Mononuclear cell (primary cell): Measurements from ENCODE around the gene SRGAP3. TPM values are rescaled to one million over a fixed set of nuclear protein-coding genes. Genes with fewer than 3 reads are reported as not detected.

Source experiments
- H3K27me3 ChIP-seq: 2 replicates; pipeline ENCODE4 v1.6.0; 2011; ENCODE audit warnings: low read length, control low read depth; ENCODE audit not compliant: insufficient read depth
- H3K4me1 ChIP-seq: 2 replicates; pipeline ENCODE4 v1.5.1; 2011; ENCODE audit warnings: mild to moderate bottlenecking, low read length, control low read depth; ENCODE audit not compliant: insufficient read depth
- H3K4me3 ChIP-seq: 2 replicates; pipeline ENCODE4 v1.5.1; 2011; ENCODE audit warnings: mild to moderate bottlenecking, low read length, moderate library complexity
- H3K9me3 ChIP-seq: 2 replicates; pipeline ENCODE4 v1.5.1; 2011; ENCODE audit warnings: low read depth, mild to moderate bottlenecking, control low read depth, low read length
- total RNA-seq: library from RNA; depleted of rRNA; stranded (reverse); fragments of >200 nt; gene quantifications from one replicate; pipeline ENCODE4 v1.2.3, GENCODE V29; 2012

The SRGAP3 gene
- total RNA-seq, 1 donor, result 2.2 TPM

- no peaks in the 10 kb centered on the region for H3K27me3 ChIP-seq
- peaks cover 6% of the 10 kb centered on the region for H3K9me3 ChIP-seq
- H3K4me3 ChIP-seq, result no peak overlapping the region
- H3K4me1 ChIP-seq, result no peaks in the 10 kb centered on the region
Measured at GRCh38 chr3:9062570-9062969, 186.9 kb downstream of the SRGAP3 start.

DNA sequence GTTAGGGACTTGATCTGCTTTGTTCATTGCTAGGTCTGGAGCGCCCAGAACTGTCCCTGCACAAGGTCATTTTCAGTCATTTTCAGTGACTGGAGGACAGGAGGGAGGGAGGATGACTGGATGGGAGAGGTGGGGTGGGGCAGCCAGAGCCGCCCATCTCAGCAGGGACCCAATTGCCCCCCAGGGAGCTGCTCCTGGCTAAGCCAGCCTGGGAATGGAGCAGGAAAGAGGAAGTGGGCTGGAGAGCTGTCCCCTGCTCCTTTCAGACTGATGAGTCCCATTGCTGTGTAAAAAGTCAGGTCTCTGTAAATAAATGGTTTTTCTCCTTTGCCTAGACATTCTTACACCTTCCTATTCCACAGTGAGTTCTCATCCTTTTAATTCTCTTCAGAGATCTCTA is 187.8 kb downstream of the SRGAP3 start:
- H3K4me3 ChIP-seq, result no peak overlapping the region
- H3K4me1 ChIP-seq, result no peaks in the 10 kb centered on the region
- no peaks in the 10 kb centered on the region for H3K27me3 ChIP-seq
- peaks cover 6% of the 10 kb centered on the region for H3K9me3 ChIP-seq

- Histone ChIP-seq H3K4me3 (no peak overlapping the region), H3K9me3 (peaks cover 6% of the 10 kb centered on the region), H3K4me1 (no peaks in the 10 kb centered on the region), H3K27me3 (no peaks in the 10 kb centered on the region)
Measured at GRCh38 chr3:9059489-9060400, 189.7 kb downstream of the SRGAP3 start.

GRCh38 chr3:9056581-9056980 is 192.9 kb downstream of the SRGAP3 start:
- Histone ChIP-seq H3K4me1 (no peaks in the 10 kb centered on the region), H3K27me3 (no peaks in the 10 kb centered on the region), H3K4me3 (no peak overlapping the region), H3K9me3 (no peaks in the 10 kb centered on the region)

DNA sequence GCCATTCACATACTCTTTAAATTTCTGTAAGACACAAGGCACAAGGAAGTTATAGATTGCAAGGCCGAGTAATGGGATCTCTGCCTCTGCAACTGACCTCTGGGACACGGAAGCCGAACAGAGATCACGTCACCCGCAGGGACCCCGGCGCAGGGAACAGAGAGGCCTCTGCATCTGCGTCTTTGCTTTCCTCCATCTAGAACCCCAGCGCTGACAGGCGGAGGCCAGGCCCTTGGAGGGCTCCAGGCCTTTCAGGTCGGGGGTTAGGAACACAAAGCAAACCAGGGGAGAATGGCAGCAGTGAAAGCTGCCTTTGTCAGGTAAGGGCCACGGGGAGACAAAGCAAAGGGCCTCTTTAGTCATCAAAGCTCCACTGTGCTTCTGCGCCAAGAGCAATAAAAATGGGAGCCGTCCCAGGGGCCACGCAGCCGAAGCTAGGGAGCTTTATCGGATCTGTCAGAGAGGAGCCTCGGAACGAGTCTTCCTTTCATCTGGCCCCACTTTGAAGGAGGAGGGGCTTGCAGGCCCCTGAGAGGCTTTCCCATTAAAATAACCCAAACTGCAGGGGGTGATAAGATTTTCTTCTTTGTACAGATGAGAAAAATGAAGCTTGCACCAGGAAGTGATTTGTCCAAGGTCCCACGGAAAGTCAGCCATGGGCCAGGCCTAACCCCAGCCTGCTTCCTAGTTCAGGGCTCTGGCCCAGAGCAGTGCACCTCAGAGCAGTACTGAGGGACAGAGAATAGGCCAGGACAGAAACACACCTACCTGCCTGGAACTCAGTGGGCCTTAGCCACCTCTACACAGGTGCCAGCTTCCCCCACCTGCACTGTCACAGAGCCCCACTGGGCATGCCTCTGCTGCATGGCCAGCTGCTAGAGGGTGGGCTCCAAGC is 201.7 kb downstream of the SRGAP3 start:
- Histone ChIP-seq H3K9me3 (no peaks in the 10 kb centered on the region), H3K27me3 (no peaks in the 10 kb centered on the region), H3K4me1 (no peaks in the 10 kb centered on the region), H3K4me3 (no peak overlapping the region)

DNA sequence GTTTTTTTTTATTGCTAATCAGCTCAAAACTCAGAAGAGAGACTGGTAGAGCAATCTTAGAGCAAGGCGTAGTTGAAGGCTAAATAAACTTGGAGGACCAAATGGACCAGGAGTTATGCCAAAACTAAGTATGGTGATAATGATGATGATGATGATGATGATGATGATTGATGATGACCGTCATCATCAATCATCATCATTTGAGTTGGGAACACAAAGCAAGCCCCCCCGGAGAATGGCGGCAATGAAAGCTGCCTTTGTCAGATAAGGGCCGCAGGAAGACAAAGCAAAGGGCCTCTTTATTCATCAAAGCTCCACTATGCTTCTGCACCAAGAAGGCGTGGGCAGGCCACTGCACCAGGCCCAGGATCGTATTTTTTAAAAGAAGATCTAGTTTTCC is 204.1 kb downstream of the SRGAP3 start:
- Histone ChIP-seq H3K9me3 (no peaks in the 10 kb centered on the region), H3K4me1 (no peaks in the 10 kb centered on the region), H3K27me3 (no peaks in the 10 kb centered on the region), H3K4me3 (no peak overlapping the region)

GRCh38 chr3:9043063-9043462 is 206.4 kb downstream of the SRGAP3 start:
- Histone ChIP-seq H3K27me3 (no peaks in the 10 kb centered on the region), H3K4me1 (no peaks in the 10 kb centered on the region)

DNA sequence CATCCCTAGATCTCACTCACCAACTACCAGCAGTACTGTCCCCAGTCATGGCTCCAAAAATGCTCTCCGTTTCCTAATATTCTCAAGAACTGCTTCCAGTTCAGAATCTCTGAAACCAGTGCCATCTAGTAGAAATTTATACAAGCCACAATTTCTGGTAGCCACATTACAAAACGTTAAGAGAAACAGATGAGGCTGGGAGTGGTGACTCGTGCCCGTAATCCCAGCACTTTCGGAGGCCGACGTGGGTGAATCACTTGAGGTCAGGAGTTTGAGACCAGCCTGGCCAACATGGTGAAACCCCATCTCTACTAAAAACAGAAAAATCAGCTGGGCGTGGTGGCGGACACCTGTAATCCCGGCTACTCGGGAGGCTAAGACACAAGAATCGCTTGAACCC is 207.8 kb downstream of the SRGAP3 start:
- no peaks in the 10 kb centered on the region for H3K27me3 ChIP-seq
- peaks cover 12% of the 10 kb centered on the region for H3K4me1 ChIP-seq
- no peak overlapping the region for H3K4me3 ChIP-seq
- H3K9me3 ChIP-seq, result no peaks in the 10 kb centered on the region

More at GRCh38 chr3:9043063-9043462, 206.4 kb downstream of the SRGAP3 start:
- Histone ChIP-seq H3K4me3 (no peak overlapping the region), H3K9me3 (no peaks in the 10 kb centered on the region)

GRCh38 chr3:9040996-9041395 is 208.4 kb downstream of the SRGAP3 start:
- Histone ChIP-seq H3K27me3 (no peaks in the 10 kb centered on the region), H3K4me3 (no peak overlapping the region), H3K9me3 (no peaks in the 10 kb centered on the region), H3K4me1 (peaks cover 18% of the 10 kb centered on the region)

- peaks cover 26% of the 10 kb centered on the region for H3K4me1 ChIP-seq
- H3K27me3 ChIP-seq, result no peaks in the 10 kb centered on the region
- H3K9me3 ChIP-seq, result no peaks in the 10 kb centered on the region
- no peak overlapping the region for H3K4me3 ChIP-seq
Measured at GRCh38 chr3:9037144-9037711, 212.2 kb downstream of the SRGAP3 start.

DNA sequence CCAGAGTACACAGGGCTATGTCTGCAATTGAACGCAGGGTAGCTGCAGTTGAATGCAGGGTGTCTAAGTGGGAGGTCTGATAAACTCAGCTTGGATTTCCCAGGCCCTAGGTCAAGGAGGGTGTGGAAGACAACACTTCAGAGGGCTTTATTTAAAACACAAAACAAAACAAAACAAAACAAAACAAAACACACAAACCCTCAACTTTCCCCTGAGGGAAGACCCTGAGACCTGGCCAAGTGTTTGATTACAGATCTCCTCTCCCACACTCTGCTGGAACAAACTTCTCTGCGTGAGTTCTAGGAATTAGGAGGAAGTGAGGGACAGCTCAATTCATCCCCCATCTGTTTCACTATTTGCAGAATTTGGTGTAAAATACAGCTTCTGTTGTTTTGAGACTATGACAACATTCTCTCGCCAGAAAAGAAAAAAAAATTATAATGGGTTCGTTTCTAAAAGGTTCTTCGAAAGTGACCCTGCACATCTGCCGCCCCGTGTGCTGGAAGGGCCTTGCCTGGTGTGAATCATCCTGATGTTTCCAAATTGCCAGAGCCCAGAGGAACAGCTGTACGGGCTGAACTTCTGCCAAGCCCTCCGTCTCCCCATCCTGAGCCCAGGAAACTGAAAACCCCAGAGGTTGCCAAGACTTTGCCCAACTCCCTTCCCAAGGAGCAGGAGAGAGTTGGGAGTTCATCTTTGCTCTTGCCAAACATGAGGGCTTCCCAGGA is 212.9 kb downstream of the SRGAP3 start:
- Histone ChIP-seq H3K27me3 (no peaks in the 10 kb centered on the region), H3K9me3 (no peaks in the 10 kb centered on the region)

GRCh38 chr3:9035961-9036360 is 213.5 kb downstream of the SRGAP3 start:
- no peaks in the 10 kb centered on the region for H3K9me3 ChIP-seq
- no peaks in the 10 kb centered on the region for H3K27me3 ChIP-seq
- H3K4me1 ChIP-seq, result peaks cover 26% of the 10 kb centered on the region
- no peak overlapping the region for H3K4me3 ChIP-seq

More for the DNA sequence above, 212.9 kb downstream of the SRGAP3 start:
- H3K4me1 ChIP-seq, result peaks cover 26% of the 10 kb centered on the region
- H3K4me3 ChIP-seq, result no peak overlapping the region

DNA sequence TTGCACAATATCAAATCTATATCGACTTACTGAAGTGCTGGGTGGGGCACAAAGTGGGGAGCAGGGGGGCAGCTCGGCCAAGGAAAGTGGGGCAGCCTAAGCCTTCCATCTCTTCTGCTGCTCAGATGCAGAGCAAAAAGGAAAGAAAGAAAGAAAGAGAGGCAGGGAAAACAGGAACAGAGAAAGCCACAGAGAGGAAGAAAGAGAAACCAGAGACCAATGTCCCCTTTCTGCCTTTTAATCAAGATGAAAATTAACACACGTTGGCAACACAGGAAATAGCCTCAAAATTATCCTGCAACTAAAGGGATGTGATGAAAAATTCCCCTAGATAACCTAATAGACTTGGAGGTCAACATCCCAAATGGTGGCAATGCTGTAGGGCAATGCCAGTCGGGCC is 214.0 kb downstream of the SRGAP3 start:
- no peak overlapping the region for H3K4me3 ChIP-seq
- H3K27me3 ChIP-seq, result no peaks in the 10 kb centered on the region

GRCh38 chr3:9033867-9034266 is 215.6 kb downstream of the SRGAP3 start:
- peaks cover 26% of the 10 kb centered on the region for H3K4me1 ChIP-seq
- no peak overlapping the region for H3K4me3 ChIP-seq
- no peaks in the 10 kb centered on the region for H3K9me3 ChIP-seq
- H3K27me3 ChIP-seq, result no peaks in the 10 kb centered on the region

More for the DNA sequence above, 214.0 kb downstream of the SRGAP3 start:
- Histone ChIP-seq H3K9me3 (no peaks in the 10 kb centered on the region), H3K4me1 (peaks cover 26% of the 10 kb centered on the region)
